ENCODE results near the gene WNT11.

GRCh38 chr11:76139314-76139713, 67.0 kb downstream of the WNT11 start:
- TF ChIP-seq CTCF (IDR thresholded peaks at IDR 0.05) (no peak), POLR2A (IDR thresholded peaks at IDR 0.05) (no peak)
